Globus pallidus (tissue), 1 donor: Measurements from ENCODE around the gene FIGNL2.
A peak's percentile ranks its signal among the peaks of the same experiment; 100 is the strongest.
"Not testable (repeated sequence)": the region's sequence is repeated elsewhere in the genome, so short reads cannot be mapped to it uniquely, and the experiment has no call there.

Experiments used
- DNase-seq: peaks from one replicate; pipeline ENCODE4 v3.0.0-alpha.2; 2015; ENCODE audit warnings: low spot score

FIGNL2 gene, protein sequence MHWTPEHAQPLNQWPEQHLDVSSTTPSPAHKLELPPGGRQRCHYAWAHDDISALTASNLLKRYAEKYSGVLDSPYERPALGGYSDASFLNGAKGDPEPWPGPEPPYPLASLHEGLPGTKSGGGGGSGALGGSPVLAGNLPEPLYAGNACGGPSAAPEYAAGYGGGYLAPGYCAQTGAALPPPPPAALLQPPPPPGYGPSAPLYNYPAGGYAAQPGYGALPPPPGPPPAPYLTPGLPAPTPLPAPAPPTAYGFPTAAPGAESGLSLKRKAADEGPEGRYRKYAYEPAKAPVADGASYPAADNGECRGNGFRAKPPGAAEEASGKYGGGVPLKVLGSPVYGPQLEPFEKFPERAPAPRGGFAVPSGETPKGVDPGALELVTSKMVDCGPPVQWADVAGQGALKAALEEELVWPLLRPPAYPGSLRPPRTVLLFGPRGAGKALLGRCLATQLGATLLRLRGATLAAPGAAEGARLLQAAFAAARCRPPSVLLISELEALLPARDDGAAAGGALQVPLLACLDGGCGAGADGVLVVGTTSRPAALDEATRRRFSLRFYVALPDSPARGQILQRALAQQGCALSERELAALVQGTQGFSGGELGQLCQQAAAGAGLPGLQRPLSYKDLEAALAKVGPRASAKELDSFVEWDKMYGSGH

DNA sequence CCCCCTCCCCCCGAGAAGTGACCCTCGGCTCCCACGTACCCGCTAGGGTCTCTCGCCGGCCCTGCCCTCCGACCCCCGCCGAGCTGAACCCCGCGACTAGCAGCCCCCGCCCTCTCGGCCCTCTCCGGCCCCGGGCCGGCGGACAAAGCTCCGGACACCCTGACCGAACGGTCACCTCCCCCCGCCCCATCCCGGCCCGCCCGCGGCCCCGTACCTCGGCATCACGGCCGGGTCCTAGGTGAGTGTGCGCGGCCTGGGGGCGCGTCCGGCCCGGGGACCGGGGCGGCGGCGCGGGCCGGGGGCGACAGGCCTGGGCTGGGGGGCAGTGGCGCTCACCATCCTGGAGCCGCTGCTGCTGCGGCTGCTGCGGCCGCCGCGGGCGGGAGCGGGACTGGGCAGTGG, at the start of gene FIGNL2:
Gene FIGNL2 (minus strand): TSS at position 393 of the 402 bp plus-strand sequence. CDS start 26,305 bp downstream, outside the sequence.
- no peak for DNase-seq

DNA sequence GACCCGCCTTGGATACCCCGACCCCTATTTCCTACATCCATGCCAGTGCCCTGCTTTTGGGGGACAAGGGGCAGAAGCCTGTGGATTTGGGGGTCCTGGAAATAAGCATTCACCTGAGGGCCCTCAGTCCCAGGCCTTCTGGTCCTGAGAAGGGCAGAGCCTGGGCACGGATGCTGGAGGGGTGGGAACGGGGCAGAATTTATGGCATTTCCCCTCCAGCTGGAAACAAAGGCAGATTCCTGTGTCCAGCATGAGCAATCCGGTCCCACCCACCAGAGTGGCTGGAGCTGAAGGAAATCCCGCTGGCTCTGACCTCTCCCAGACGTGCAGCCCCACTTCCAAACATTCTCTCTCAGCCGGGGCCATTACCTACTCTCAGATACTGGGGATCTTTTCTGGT, 48.7 kb upstream of the FIGNL2 start:
- DNase-seq = no peak

DNA sequence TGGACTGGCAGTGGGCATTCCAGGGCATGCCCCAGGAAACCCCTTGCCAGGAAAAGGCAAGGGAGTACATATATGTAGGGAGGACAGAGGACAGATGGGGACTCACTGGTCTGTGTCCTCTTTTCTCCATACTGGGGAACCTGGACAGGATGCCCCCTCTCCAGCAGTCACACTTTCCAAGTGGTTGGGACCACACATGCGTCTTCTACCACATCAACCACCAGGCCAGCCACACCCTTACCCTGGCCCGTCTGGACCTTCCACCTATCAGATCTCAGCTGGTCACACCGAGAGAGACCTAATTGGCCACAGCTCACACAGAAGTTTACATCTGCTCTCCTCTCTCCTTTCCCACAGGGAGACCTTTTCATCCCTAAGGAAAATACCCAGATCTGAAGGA, 47.7 kb upstream of the FIGNL2 start:
- DNase-seq = no peak

DNA sequence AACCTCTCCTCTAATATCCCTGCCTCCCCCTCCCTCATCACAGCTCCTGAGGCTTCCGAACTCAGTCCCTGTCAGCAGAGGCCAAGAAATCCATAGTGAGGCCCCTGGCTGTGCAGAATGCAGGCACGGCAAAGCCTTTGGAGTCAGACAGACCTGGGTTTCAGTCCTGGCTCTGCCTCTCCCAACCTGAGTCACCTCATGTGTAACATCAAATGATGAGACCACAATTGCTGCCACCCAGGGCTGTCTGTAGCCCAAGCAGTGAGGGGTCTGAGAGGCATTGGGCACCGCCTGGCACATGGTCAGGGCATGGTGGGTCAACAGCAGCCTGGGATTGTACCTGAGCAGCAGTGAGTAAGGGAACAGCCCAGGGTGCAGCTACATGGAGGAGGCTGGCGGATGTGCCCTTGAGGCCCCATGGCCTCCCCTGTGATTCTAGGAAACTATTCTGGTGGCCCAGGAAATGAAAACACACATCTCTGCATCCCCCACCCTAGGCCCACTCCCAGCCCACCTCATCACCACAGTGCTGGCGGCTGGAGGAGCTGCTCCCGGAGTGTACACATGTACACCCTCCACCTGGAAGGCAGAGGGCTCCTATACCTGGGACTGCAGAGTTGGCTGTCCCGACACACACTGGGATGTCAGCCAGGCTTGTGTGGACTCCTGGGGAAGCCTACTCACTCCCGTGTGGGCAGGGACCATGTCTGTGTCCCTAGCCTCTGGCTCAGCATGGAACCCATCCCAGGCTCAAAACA, 47.0 kb upstream of the FIGNL2 start:
- DNase-seq = no peak

DNA sequence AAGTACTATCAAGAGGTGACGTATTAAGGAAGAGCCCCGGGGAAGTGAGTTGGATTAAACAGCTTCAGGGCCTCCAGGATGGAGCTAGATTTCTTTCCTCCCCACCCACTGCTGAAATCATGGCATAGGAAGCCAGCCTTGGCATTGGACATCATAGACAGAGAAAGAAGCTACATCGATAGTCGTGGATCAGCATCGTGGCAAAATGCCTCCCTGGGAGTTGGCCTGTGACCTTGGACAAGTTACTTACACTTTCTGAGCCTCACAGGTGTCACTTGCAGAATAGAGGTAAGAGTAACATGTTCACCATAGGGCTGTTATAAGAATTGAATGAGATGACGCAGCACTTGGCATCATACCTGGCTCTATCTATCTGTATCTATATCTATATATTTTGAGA, 45.3 kb upstream of the FIGNL2 start:
- DNase-seq = no peak

DNA sequence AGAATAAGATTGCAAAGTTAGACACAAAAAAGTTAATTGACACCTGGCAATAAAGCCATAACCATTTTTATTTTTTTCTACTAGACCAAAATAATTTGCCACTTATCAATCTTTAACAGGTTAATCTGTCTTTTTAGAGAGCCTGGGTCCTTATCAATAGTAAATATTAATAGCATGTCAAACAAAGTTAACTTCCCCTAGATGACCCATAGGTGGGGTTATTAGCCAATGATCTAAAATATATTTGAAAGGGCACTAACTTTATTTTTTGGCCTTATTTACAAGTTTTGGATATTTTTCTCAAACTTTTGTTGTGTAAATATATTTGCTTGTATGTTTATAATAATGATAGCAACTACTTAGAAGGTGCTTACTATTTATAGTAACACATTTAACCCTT, 43.3 kb upstream of the FIGNL2 start:
- DNase-seq = no peak

DNA sequence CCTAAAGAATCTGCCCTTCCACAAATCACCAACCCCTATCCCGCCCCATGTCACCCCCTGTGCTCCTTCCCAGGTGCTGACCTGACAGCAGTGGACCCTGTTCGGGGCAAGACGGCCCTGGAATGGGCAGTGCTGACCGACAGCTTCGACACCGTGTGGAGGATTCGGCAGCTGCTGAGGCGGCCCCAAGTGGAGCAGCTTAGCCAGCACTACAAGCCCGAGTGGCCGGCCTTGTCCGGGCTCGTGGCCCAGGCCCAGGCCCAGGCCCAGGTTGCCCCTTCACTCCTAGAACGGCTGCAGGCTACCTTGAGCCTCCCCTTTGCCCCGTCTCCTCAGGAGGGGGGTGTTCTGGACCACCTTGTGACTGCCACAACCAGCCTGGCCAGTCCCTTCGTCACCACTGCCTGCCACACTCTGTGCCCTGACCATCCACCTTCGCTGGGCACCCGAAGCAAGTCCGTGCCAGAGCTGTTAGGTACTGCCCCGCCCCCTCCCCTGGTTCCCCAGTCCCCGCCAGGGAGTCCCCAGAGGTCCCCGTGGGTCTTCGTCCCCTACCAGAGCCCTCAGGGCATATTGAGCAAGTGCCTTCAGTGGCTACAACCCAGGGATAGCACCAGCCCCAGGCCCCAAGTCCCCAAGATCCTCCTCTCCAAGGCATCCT, 42.1 kb upstream of the FIGNL2 start:
- no peak for DNase-seq

DNA sequence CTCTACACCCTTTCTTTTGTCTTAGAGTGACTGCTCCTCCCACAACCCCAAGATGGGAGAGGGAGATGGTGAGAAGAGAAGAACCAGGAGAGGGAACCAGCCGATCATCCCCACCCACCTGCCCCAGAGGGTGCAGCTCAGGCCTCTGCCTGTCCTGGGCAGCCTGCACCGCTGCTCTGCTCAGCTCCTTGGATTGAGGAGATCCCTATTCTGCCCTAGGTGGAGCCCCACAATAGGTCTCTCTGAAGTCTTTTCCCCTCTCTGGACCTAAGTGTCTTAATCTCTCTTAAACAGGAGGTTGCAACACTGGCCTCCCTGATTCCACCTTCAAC, 41.6 kb upstream of the FIGNL2 start:
- no peak for DNase-seq

DNA sequence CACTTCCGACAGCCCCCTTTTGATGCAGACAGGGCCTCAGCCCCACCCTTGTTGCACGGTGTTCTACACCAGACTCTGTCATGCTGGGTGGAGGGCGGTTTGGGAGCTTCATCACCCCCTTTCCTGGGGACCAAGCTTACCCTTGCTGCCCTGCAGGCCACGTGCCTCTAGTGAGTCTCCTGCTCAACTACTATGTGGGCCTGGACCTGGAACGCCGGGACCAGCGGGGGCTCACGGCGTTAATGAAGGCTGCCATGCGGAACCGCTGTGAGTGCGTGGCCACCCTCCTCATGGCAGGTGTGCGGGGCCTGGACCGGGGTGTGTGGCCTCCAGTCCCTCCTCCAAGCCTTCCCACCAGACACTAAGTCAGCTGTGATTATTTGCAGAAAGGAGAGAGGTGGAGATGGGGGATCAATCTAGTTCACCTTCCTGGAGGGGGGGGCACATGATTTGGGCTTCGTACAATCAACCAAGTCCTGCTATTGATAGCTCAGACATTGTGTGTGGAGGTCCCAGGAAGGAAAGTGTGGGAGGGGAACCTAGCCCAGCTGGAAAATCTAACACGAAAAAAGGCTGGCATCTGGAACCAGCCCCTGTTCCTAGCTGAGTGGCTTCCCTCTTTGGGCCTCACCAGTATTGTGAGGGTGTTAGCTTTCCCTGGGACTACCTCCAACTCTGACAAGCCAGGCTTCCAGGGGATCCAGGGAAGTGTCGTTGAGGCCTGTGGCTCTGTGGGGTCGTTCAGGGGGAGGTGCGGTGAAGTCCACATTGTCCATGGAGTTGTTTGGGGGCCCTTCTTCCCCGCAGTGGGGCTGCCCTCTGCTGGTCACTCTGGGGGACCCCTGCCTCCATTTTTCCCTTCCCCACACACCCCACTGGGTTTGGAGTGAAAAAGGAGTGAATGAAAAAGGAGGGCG, 41.0 kb upstream of the FIGNL2 start:
- no peak for DNase-seq

DNA sequence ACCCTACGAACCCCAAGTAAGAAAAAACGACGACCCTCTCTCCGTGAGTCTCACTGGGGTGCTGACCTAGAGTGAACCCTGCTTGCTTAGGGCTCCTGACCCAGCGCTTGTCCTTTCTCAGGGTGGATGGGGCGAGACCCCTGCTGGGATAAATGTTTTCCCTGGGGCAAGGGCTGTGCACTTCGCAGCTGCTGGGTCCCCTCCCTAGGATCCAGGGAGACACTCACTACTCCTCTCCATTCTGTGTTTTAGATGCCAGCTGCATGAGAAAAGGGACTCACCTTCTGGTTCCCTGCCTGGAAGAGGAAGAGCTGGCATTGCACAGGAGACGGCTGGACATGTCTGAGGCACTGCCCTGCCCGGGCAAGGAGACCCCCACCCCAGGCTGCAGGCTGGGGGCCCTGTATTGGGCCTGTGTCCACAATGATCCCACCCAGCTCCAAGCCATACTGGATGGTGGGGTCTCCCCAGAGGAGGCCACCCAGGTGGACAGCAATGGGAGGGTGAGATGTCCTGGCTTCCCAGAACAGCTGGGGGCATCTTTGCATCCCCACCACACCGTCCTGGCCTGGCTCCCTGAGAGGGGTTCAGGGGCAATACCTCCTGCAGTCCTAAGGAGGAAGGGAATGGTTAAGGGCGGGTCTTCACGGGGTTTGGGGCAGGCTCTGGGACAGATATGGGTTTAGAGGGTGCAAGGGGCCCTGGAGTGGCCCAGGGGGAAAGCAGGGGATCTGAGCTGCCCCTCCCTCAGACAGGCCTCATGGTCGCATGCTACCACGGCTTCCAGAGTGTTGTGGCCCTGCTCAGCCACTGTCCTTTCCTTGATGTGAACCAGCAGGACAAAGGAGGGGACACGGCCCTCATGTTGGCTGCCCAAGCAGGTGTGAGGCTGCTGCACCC, 40.0 kb upstream of the FIGNL2 start:
- DNase-seq = no peak

DNA sequence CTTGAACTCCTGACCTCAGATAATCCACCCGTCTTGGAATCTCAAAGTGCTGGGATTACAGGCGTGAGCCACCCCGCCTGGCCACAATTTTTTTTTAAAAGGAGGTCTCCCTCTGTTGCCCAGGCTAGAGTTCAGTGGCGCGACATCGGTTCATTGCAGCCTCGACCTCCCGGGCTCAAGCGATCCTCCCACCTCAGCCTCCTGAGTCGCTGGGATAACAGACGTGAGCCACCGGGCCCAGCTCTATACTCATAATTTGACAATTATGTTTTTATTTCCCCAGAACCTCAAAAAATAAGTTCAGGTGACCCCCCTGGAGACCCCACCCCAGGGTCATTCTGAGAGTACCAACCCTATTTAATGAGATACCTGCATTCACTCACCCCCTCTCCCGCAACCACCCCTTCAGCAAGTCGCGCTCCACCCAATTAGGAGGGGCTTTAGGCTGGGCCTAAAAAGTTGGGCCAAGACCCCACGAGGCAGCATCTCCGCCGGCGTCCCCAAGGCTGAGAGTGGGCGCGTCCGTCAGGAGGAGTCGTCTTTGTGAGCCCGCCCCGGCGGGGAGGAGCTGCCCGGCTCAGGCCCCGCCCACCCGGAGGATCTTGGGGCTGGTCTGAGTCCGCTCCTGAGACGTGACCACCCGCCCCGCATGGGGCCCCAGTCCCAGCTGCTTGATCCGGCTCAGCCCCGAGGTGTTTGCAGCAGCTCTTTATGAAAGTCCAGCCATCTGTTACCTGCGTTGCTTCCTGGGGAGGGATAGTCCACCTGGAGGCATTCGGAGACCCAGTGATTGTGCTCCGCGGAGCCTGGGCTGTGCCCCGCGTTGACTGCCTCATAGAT, 39.2 kb upstream of the FIGNL2 start, which contains the start of gene ANKRD33:
Gene ANKRD33 (plus strand): TSS at position 628 of the 840 bp plus-strand sequence. CDS start 84 bp downstream, at position 712.
- no peak for DNase-seq

DNA sequence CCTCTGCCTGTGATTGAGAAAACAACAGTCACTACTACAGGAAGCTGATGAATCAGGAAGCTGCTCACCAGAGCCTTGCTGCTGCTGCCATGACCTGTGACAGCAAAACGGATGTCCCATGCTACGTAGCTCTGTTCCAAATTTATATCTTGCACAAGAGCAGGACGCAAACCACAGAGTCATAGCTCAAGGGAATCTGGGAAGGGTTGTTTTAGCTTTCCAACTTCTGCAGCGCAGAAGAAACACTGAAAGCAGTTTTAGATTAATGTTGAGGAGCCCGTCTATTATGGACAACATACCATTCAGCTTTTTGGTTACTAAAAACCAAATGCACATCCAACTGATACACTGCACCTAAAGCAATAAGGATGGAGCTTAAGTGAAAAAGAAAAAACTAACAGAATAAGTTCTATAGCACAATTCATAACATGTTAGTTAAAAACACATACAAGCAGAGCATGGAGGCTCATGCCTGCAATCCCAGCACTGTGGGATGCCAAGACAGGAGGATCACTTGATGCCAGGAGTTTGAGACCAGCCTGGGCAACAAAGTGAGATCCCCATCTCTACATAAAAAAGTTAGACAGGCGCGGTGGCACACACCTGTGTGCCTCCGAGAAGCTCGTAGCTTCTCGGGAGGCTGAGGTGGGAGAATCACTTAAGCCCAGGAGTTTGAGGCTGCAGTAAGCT, 37.6 kb upstream of the FIGNL2 start:
- peak; percentile 59 for DNase-seq

DNA sequence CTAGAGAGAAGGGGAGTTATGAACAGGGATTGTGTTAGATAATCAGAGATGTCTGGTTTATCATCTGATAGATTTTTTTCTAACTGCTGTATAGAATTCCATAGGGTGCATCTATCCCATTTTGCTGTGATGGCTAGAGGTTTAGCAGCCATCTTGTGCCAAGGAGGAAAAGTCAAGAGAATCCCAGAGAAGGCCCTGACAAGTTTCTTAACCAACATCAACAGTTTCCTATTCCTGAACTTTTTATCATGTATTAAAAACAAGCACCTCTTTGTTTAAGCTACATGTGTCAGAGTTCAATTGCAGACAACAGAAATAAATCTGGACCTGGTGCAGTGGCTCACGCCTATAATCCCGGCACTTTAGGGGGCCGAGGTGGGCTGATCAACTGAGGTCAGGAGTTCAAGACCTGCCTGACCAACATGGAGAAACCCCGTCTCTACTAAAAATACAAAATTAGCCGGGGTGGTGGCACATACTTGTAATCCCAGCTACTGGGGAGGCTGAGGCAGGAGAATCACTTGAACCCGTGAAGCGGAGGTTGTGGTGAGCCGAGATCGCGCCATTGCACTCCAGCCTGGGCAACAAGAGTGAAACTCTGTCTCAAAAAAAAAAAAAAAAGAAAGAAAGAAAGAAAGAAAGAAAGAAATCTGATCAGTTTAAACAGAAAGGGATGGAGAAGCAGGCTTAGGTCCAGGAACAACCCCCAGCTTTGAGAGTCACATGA, 36.9 kb upstream of the FIGNL2 start:
- DNase-seq = not testable (repeated sequence)

DNA sequence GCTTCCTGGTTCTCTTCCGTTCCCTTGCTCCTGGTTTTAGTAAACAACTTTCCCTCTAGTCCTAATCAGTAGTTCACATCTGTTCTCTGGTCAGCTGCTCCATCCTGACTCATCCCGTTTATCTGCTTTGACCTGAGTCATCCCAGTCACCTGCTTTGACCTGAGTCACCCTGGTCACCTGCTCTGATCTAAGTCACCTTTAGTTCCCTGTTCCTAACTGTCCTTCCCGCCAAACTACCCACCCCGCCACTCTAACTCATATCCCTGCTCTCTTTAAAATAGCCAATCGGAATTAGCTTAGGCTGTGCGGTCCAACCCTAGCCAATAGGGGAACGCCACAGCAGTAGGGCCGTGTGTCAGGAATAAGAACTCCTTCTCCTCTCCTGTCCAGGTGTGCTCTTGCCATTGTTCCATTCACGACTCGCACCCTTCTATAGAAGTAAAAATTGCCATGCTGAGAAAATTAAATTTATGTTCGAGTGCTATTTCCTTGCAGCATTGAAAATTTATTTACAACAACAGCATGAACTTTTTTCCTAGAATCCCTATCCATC, 36.2 kb upstream of the FIGNL2 start:
- DNase-seq = no peak

DNA sequence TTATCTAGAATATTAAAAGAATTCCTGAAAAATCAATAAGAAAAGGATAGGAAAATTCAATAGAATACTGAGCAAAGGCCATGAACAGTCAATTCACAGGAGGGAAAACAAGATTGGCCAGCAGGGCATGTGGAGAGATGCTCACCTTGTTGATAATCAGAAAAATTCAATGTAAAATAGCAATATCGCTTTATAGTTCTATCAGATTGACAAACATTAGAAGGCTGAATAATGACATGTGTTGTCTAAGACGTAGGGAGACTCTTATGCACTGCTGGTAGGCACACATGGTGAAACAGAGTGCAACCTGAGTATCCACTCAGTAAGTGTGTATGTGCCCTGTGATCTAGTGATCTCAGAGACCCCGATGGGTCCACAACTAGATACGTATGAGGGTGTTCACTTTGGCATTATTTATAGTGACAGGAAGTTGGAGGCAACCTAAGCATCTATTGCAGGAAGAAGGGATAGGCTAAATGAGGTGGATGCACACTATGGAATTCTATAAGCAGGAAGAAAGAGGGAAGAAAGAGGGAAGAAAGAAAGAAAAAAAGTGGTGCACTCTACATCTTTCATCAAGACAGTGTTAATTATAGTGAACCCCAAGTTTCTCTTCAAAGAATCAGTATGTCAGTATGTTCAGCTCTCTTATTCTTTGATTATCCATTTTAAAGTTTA, 35.6 kb upstream of the FIGNL2 start:
- no peak for DNase-seq

DNA sequence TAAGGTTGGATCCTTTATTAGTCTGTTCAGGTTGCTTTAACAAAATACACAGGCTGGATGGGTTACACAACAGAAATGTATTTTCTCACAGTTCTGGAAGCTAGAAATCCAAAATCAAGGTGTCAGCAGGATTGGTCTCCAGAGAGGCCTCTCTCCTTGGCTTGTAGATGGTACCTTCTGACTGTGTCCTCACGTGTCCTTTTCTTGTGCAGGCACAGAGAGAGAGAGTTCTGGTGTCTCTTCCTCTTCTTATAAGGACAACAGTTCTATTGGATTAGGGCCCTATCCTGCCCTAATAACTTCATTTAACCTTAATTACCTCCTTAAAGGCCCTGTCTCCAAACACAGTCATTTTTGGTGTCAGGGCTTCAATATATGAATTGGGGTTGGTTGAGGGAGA, 34.8 kb upstream of the FIGNL2 start:
- DNase-seq = no peak

DNA sequence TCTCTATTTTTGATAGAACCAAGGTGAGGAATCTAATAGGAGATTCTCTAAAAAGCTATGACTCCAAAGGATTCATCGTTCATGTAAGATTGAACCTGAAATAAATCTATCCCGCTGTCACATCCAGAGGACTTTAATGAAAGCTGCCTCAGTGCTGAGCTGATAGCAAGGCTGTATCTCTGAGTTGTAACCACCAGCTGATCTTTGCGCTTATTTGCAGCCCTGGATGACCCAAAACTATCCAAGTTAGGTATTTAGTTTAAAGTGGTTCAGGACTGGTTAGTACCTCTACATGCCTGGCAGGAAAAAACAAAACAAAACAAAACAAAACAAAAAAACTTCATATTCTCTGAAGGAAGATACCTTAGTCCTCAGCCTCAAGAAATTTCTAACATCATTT, 30.6 kb upstream of the FIGNL2 start:
- DNase-seq = no peak
